Measurements from ENCODE around the gene NOS1AP.
"Not testable (repeated sequence)": the region's sequence is repeated elsewhere in the genome, so short reads cannot be mapped to it uniquely, and the experiment has no call there.

DNA sequence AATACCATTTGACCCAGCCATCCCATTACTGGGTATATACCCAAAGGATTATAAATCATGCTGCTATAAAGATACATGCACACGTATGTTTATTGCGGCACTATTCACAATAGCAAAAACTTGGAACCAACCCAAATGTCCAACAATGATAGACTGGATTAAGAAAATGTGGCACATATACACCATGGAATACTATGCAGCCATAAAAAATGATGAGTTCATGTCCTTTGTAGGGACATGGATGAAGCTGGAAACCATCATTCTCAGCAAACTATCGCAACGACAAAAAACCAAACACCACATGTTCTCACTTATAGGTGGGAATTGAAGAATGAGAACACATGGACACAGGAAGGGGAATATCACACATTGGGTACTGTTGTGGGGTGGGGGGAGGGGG is 104.5 kb downstream of the NOS1AP start:
- TF ChIP-seq CTCF (conservative IDR thresholded peaks at IDR 0.05; ENCODE audit: low read depth in 2 of 2); POLR2AphosphoS5 (IDR thresholded peaks at IDR 0.05; ENCODE audit: low read depth); EZH2 (IDR thresholded peaks at IDR 0.05; ENCODE audit: low read depth, unreplicated experiment); EZH2phosphoT487 (IDR thresholded peaks at IDR 0.05; ENCODE audit: unreplicated experiment); ZNF114 (CRISPR knock-in tag; IDR thresholded peaks at IDR 0.05): not testable (repeated sequence)
- TF ChIP-seq, protein P1, sequence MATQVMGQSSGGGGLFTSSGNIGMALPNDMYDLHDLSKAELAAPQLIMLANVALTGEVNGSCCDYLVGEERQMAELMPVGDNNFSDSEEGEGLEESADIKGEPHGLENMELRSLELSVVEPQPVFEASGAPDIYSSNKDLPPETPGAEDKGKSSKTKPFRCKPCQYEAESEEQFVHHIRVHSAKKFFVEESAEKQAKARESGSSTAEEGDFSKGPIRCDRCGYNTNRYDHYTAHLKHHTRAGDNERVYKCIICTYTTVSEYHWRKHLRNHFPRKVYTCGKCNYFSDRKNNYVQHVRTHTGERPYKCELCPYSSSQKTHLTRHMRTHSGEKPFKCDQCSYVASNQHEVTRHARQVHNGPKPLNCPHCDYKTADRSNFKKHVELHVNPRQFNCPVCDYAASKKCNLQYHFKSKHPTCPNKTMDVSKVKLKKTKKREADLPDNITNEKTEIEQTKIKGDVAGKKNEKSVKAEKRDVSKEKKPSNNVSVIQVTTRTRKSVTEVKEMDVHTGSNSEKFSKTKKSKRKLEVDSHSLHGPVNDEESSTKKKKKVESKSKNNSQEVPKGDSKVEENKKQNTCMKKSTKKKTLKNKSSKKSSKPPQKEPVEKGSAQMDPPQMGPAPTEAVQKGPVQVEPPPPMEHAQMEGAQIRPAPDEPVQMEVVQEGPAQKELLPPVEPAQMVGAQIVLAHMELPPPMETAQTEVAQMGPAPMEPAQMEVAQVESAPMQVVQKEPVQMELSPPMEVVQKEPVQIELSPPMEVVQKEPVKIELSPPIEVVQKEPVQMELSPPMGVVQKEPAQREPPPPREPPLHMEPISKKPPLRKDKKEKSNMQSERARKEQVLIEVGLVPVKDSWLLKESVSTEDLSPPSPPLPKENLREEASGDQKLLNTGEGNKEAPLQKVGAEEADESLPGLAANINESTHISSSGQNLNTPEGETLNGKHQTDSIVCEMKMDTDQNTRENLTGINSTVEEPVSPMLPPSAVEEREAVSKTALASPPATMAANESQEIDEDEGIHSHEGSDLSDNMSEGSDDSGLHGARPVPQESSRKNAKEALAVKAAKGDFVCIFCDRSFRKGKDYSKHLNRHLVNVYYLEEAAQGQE (IDR thresholded peaks at IDR 0.05; ENCODE audit: unreplicated experiment), result not testable (repeated sequence)
